HG02981 (cell line): ENCODE measurements around the gene CNTROB.
A peak's percentile ranks its signal among the peaks of the same experiment; 100 is the strongest.
"Not testable (repeated sequence)": the region's sequence is repeated elsewhere in the genome, so short reads cannot be mapped to it uniquely, and the experiment has no call there.

Experiments used
- ATAC-seq: cut with Tn5 transposase; IDR thresholded peaks from one replicate; pipeline ENCODE4 v1.9.1; 2021; ENCODE audit warnings: mild to moderate bottlenecking, moderate library complexity; ENCODE audit not compliant: unreplicated experiment

Gene CNTROB

GRCh38 chr17:7940743-7941142 is 8.7 kb downstream of the CNTROB start:
- ATAC-seq: no peak

- no peak for ATAC-seq
Measured at GRCh38 chr17:7943291-7943690, 11.3 kb downstream of the CNTROB start.

GRCh38 chr17:7944326-7944725 is 12.3 kb downstream of the CNTROB start:
- no peak for ATAC-seq

- no peak for ATAC-seq
Measured at GRCh38 chr17:7945651-7946050, 13.6 kb downstream of the CNTROB start.

GRCh38 chr17:7946441-7946840 is 14.4 kb downstream of the CNTROB start:
- ATAC-seq: no peak

- no peak for ATAC-seq
Measured at GRCh38 chr17:7947651-7948050, 15.6 kb downstream of the CNTROB start.

GRCh38 chr17:7950578-7950977 is 18.6 kb downstream of the CNTROB start:
- no peak for ATAC-seq

GRCh38 chr17:7951143-7951792 is 19.3 kb downstream of the CNTROB start:
- ATAC-seq: peak; percentile 74

GRCh38 chr17:7953266-7953665 is 21.3 kb downstream of the CNTROB start:
- not testable (repeated sequence) for ATAC-seq

- no peak for ATAC-seq
Measured at GRCh38 chr17:7955414-7956227, 23.6 kb downstream of the CNTROB start.

- ATAC-seq: no peak
Measured at GRCh38 chr17:7956228-7956965, 24.4 kb downstream of the CNTROB start.

GRCh38 chr17:7959503-7960253 is 27.7 kb downstream of the CNTROB start:
- ATAC-seq: no peak

- no peak for ATAC-seq
Measured at GRCh38 chr17:7961421-7961820, 29.4 kb downstream of the CNTROB start.

- no peak for ATAC-seq
Measured at GRCh38 chr17:7967751-7968150, 35.7 kb downstream of the CNTROB start.

- no peak for ATAC-seq
Measured at GRCh38 chr17:7969433-7969832, 37.4 kb downstream of the CNTROB start.

- no peak for ATAC-seq
Measured at GRCh38 chr17:7971651-7972050, 39.6 kb downstream of the CNTROB start.

- ATAC-seq: no peak
Measured at GRCh38 chr17:7972131-7972785, 40.3 kb downstream of the CNTROB start.

GRCh38 chr17:7974638-7975131 is 42.7 kb downstream of the CNTROB start:
- no peak for ATAC-seq

GRCh38 chr17:7977039-7977438 is 45.0 kb downstream of the CNTROB start:
- ATAC-seq: no peak

- no peak for ATAC-seq
Measured at GRCh38 chr17:7977805-7978204, 45.8 kb downstream of the CNTROB start.
